NCI-H1694 (cell line): ENCODE results near the gene N4BP2L1.

Experiments used
- DNase-seq: peaks from one replicate; lab custom pipeline; 2025; lab: John Stamatoyannopoulos, UW

The N4BP2L1 gene

DNA sequence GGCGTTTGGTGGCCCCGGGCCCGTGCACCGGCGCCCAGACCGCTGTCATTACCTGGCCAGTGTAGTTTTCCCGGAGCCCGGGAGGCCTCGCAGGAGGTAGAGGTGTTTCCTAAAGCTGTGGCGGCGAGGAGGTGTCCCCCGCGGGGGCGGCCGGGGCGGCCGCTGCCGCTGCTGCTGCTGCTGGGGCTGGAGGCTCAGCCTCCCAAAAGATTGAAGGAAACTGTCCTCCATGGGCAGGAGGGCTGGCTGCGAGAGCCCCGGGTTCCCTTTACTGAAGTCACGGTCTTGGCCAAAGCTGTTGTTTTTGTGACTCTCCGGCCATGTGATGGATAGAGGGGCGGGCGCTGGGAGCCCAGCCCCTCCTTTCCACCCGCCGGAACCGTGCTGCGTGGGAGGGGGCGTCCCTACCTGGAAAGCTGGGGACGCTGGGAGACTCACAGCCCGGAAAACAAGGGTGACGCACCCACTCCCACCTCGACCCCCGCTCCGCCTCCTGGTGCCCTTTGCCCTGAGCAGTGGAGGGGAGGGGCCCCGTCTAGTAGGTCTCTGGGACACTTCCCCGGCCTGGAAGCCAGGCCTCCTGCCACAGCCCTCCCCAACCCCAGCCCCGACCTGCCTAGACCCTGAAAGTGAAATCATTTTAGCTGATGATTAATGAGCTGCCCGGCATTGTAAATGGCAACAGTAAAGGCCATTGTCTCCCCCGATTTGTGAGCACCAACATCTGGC, at the start of gene N4BP2L1:
TSS of gene N4BP2L1 (minus strand) at position 279 of the 729 bp plus-strand sequence. CDS start at position 231, 48 bp downstream.
- DNase-seq, result peak; percentile 30

- DNase-seq, result no peak
Observed at GRCh38 chr13:32476892-32477291, 49.0 kb upstream of the N4BP2L1 start.

GRCh38 chr13:32476021-32476731, 48.2 kb upstream of the N4BP2L1 start:
- no peak for DNase-seq

DNA sequence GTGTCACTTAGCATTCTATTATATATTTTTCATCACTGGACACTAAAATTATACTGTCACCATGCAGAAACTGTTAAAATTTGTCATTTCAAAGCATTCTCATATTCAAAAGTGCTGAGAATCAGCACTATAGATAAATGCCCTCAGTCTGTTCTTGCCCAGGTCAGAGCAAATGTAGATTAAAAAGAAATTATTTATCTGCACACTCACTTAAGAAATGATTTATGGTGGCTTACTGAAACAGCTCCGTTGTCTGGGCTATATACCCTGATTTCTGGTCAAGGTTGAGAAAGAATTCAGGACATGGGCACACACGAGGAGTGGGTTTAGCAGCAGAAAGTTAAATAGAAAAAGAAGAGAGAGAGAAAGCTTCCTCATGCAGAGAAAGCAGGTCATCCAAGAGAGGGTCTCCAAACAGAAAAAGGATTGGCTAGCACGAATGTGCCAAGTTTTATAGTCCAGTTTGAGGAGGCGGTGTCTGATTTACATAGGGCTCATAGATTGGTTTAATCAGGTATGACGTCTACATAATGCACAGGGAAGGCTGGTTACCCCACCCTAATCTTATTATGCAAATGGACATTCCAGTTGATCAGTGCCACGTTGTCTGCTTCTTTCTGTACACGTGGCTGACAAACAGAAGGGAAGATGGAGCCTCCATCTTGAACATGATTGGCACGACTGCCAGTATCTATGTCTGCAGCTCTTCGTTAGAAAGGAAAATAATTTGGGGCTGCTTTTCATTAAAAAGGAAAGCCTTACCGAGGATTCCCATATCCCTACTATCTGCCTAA, 47.3 kb upstream of the N4BP2L1 start:
- DNase-seq, result no peak

- no peak for DNase-seq
Observed at GRCh38 chr13:32473650-32474049, 45.7 kb upstream of the N4BP2L1 start.

GRCh38 chr13:32472194-32472621, 44.3 kb upstream of the N4BP2L1 start:
- no peak for DNase-seq

DNA sequence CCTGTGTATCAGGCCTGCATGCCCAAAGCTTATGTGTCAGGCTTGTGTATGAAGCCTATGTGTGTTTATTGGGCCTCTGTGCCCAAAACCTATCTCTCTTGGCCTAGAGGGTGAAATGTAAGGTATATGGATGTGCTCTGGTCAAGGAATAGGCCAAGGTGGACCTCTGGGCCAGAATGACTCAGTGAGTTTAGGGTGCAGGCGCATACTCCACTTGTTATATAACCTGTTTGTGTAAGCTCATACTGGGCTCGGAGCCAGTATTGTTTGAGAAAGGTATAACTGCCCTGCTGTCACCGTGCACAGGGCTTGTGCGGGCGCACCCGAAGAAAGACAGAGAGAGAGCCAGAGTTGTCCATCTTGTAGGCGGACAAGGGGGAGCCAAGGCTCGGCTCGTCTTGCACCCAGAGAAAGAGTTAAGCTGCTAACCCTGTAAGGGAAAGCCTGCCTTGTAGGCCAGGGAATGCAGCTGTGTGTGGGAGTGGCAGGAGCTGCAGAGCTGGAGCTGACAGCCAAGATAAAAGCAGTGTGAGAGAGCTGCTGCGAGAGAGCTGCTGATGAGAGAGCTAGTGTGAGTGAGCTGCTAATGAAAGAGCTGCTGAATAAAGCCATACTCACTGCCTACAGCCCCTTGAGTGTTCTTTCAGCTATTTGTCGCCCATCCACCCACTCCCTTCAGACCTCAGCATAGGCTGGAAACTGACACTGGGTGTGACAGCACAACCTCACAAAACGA, 43.4 kb upstream of the N4BP2L1 start:
- no peak for DNase-seq

DNA sequence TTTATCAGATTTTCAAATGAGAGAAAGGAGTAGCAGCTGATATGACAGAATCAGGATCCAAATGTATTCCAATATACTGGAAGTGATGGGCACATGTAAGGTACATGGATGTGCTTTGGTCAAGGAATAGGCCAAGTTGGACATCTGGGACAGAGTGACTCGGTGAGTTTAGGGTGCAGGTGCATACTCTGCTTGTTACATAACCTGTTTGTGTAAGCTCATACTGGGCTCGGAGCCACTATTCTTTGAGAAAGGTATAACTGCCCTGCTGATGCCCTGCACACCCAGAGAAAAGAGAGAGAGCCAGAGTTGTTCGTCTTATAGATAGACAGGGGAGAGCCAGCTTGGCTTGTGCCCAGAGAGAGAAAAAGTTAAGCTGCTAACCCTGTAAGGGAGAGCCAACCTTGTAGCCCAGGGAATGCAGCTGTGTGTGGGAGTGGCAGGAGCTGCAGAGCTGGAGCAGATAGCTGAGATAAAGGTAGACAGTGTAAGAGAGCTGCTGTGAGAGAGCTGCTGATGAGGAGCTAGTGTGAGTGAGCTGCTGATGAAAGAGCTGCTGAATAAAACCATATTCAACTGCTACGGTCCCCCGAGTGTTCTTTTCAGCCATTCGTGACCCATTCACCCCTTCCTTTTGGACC, 40.7 kb upstream of the N4BP2L1 start:
- DNase-seq, result no peak

GRCh38 chr13:32456591-32456990, 28.7 kb upstream of the N4BP2L1 start:
- no peak for DNase-seq

DNA sequence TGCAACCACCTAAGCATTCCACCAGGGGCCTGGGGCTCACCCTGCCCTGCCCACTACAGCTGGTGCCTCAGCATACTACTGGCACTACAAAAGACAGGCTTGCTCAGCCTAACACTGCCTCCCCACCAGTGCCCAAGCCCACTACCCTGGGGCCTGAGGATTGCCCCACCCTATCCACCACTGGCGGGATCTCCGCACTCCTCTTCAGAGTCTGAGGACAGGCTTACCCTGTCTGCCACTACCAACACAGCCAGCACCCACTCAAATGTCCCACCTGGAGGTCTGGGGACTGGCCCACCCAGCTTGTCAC, 27.6 kb upstream of the N4BP2L1 start:
- DNase-seq, result no peak

DNA sequence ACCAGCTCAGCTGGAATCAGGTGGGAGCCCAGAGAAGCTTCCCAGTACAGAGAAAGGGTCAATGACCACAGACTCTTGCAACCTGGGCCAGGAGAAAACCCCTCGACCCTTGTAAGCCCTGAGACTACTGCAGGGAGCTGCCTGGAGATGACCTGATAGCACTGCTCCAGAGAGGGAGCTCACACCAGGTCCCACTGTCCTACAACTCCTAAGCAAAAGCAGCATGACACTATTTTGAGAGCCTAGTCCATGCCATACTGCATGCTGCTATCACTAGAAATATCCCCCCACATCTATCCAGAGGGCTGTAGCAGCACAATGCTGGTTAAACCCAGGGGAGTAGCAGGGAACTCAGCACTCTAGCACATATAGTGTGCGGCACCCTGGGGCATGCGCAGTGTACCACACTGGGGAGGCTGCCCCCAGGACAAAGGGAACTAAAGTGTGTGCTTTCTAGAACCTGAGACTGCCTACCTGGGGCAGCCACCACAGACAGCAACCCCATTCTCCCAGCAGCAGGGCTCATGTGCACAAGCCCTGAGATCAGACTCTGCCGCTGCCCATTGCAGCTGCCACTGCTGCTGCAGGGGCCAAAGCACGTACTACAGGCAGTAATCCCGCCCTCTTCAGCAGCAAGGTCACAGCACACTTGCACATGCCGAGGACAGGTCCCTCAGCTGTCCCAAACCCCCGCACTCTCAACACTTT, 27.1 kb upstream of the N4BP2L1 start:
- DNase-seq, result no peak

- no peak for DNase-seq
Observed at GRCh38 chr13:32453981-32454380, 26.1 kb upstream of the N4BP2L1 start.

GRCh38 chr13:32448972-32449371, 21.0 kb upstream of the N4BP2L1 start:
- no peak for DNase-seq

GRCh38 chr13:32447894-32448623, 20.1 kb upstream of the N4BP2L1 start:
- no peak for DNase-seq

DNA sequence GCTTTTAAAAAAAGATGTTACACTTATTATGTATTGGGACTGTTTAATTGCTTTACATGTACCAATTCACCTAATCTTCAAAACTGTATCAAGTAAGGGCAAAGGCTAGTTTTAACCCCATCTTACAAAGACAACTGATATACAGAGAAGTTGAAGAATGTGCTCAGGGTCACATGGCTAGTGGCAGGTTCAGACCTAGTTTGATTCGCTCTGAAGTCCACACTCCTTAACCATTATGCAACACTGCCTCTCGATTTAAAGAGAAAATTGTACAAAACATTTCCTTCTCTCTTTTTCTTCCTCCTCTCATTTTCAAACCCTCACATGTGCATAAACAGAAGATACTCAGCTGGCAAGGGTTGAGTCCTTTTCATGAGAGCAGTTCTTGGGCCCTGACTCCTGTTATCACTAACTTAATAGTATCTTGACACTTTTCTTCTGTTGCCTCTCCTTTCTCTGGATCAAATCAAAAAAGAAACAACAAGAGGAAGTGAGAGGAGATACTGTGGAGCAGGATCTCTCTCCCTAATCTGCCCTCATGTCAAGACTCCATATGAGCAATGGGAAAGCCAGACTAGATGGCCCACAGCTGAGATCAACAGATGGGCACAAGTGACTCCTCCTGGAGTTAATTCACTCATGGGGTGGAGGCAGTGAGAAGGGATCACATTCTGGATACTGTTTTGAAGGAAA, 19.0 kb upstream of the N4BP2L1 start:
- no peak for DNase-seq

DNA sequence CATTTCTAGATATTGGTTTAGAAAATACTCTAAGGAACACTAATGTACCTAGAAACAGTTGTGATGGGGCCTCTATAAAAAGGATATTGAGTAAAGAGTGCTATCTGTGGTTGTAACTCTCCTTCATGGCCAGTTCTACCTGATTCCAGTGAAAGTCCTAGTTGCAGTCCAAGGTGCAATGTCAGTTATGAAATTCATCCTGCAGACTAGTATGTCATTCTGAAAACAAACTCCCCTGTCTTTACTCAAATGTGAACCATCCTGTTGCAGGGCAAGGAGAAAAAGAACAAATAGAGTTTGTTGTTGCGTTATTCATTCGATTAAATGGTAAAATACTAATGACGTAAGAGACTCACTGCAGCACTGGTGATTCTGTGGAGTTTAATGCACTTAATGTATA, 18.3 kb upstream of the N4BP2L1 start:
- DNase-seq, result no peak

GRCh38 chr13:32445461-32445860, 17.5 kb upstream of the N4BP2L1 start:
- DNase-seq, result no peak

DNA sequence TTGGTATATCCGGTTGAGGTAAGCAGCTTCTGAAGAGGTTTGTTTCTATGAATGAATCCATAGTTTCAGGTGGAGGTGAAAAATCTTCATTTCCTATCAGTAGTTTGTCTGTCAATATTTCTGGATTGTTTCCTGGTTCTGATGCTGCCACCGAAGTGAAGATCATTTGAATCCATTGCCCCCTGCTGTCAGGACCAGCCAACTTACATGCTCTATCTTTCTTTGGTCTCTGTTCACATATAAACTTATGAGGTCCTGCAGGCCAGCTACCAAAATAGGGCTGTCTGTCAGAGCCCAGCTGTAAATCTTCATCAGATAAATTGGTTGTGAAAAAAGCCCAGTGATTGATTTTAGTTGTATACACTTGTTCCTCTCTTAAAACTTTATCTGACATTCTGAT, 15.2 kb upstream of the N4BP2L1 start:
- DNase-seq, result no peak

GRCh38 chr13:32438871-32439270, 10.9 kb upstream of the N4BP2L1 start:
- DNase-seq, result no peak

DNA sequence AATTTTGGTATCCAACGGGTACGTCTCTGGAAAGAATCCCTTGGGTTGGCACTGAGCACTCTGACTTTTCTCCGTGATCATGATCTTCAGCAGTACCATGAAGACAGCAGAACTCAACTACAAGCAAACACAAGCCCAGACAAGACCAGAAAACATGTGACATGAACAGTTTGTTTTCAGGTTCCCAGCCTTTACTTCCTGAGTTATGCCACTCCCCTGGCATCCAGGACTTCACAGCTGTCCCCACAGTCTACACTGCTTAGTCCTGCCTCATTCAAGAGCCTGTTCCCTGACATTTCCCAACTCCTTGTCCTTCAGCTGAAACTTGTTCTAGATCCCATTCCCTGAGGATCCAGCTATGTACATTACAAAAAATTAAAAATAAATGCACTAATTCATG, 4.9 kb upstream of the N4BP2L1 start:
- peak; percentile 21 for DNase-seq
